Measurements from ENCODE around the gene NKIRAS2.

The NKIRAS2 gene

DNA sequence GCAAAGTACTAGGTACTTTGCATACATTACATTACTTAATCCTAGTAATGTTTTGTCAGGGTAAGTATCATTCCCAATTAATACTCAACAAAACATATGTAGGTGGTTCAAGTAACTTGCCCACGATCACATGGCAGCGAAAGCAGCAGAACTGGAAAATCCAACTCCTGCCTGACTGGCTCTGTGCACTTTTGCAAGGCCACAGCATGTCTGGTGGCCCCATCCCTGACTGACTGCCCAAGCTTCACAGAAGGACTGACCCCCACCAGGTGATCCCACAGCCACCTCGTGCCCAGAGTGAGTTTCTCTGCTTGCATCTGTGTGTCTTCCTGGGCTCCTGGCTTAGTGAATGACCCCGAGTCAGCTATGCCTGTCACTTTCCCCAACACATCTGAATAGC, 41.9 kb upstream of the NKIRAS2 start:
- TF ChIP-seq POLR2A (IDR thresholded peaks at IDR 0.05; ENCODE audit: low read depth, low read length) = no peak
- no peak for TF ChIP-seq TAF1 (IDR thresholded peaks at IDR 0.05; ENCODE audit: borderline replicate concordance, low read depth, low read length)
- TF ChIP-seq POLR2AphosphoS5 (IDR thresholded peaks at IDR 0.05; ENCODE audit: low read depth, low read length) = no peak
- no peak for DNase-seq (ENCODE audit: insufficient read length)
- no peak for FAIRE-seq

DNA sequence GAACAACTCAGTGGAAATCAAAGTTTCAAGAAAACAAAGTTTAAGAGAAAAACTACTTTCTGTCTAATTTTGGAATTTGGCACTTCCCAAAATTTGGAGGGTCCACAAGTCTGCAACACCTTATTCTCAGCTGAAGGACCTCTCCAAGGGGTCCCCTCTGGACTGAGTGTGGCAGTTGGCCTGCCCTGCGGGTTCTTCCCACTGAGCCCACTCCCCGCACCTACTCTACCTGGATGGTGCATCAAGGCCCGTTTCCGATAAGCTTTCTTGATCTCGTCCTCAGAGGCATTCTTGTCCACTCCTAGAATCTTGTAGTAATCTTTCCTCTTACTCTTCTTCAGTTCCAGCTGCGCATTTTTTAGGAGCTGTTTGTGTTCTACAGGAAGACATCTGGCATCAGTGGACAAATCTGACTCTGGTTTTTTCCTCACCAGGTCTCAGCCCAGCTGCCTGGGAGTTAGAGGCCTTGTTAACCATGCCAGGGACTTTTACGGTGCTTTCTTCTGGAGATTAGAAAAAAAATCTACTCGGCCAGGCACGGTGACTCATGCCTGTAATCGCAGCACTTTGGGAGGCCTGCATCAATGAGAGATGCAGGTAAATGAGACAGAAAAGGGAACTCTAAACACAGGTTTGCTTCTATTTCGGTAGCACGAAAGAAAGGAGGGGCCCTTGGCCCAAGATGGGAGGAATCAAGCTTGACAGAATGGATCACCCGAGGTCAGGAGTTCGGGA, 37.7 kb upstream of the NKIRAS2 start:
- DNase-seq (ENCODE audit: insufficient read length) (no peak), FAIRE-seq (no peak)
- TF ChIP-seq POLR2A (IDR thresholded peaks at IDR 0.05; ENCODE audit: low read depth, low read length) (no peak), TAF1 (IDR thresholded peaks at IDR 0.05; ENCODE audit: borderline replicate concordance, low read depth, low read length) (no peak), POLR2AphosphoS5 (IDR thresholded peaks at IDR 0.05; ENCODE audit: low read depth, low read length) (no peak)

GRCh38 chr17:41984454-41984853, 35.4 kb upstream of the NKIRAS2 start:
- no peak for TF ChIP-seq TAF1 (IDR thresholded peaks at IDR 0.05; ENCODE audit: borderline replicate concordance, low read depth, low read length)
- TF ChIP-seq POLR2A (IDR thresholded peaks at IDR 0.05; ENCODE audit: low read depth, low read length) = no peak
- no peak for TF ChIP-seq POLR2AphosphoS5 (IDR thresholded peaks at IDR 0.05; ENCODE audit: low read depth, low read length)
- no peak for FAIRE-seq
- no peak for DNase-seq (ENCODE audit: insufficient read length)

GRCh38 chr17:41985919-41986318, 34.0 kb upstream of the NKIRAS2 start:
- DNase-seq (ENCODE audit: insufficient read length) = no peak
- no peak for FAIRE-seq
- no peak for TF ChIP-seq POLR2AphosphoS5 (IDR thresholded peaks at IDR 0.05; ENCODE audit: low read depth, low read length)
- TF ChIP-seq POLR2A (IDR thresholded peaks at IDR 0.05; ENCODE audit: low read depth, low read length) = no peak
- no peak for TF ChIP-seq TAF1 (IDR thresholded peaks at IDR 0.05; ENCODE audit: borderline replicate concordance, low read depth, low read length)

- TF ChIP-seq POLR2AphosphoS5 (IDR thresholded peaks at IDR 0.05; ENCODE audit: low read depth, low read length) (no peak), TAF1 (IDR thresholded peaks at IDR 0.05; ENCODE audit: borderline replicate concordance, low read depth, low read length) (no peak), POLR2A (IDR thresholded peaks at IDR 0.05; ENCODE audit: low read depth, low read length) (no peak)
- no peak for FAIRE-seq
- DNase-seq (ENCODE audit: insufficient read length) = no peak
Measured at GRCh38 chr17:41986634-41987033, 33.3 kb upstream of the NKIRAS2 start.

GRCh38 chr17:41987642-41988041, 32.2 kb upstream of the NKIRAS2 start:
- FAIRE-seq = no peak
- TF ChIP-seq POLR2AphosphoS5 (IDR thresholded peaks at IDR 0.05; ENCODE audit: low read depth, low read length) = no peak
- TF ChIP-seq POLR2A (IDR thresholded peaks at IDR 0.05; ENCODE audit: low read depth, low read length) = no peak
- TF ChIP-seq TAF1 (IDR thresholded peaks at IDR 0.05; ENCODE audit: borderline replicate concordance, low read depth, low read length) = no peak

GRCh38 chr17:41988418-41988817, 31.5 kb upstream of the NKIRAS2 start:
- TF ChIP-seq TAF1 (IDR thresholded peaks at IDR 0.05; ENCODE audit: borderline replicate concordance, low read depth, low read length) (no peak), POLR2A (IDR thresholded peaks at IDR 0.05; ENCODE audit: low read depth, low read length) (no peak), POLR2AphosphoS5 (IDR thresholded peaks at IDR 0.05; ENCODE audit: low read depth, low read length) (no peak)
- FAIRE-seq (no peak), DNase-seq (ENCODE audit: insufficient read length) (no peak)

More at GRCh38 chr17:41987642-41988041, 32.2 kb upstream of the NKIRAS2 start:
- no peak for DNase-seq (ENCODE audit: insufficient read length)

GRCh38 chr17:41989702-41990419, 30.0 kb upstream of the NKIRAS2 start:
- FAIRE-seq (no peak), DNase-seq (ENCODE audit: insufficient read length) (no peak)
- TF ChIP-seq POLR2A (IDR thresholded peaks at IDR 0.05; ENCODE audit: low read depth, low read length) = no peak
- TF ChIP-seq POLR2AphosphoS5 (IDR thresholded peaks at IDR 0.05; ENCODE audit: low read depth, low read length) = no peak
- TF ChIP-seq TAF1 (IDR thresholded peaks at IDR 0.05; ENCODE audit: borderline replicate concordance, low read depth, low read length) = no peak

GRCh38 chr17:41992576-41992975, 27.3 kb upstream of the NKIRAS2 start:
- TF ChIP-seq POLR2A (IDR thresholded peaks at IDR 0.05; ENCODE audit: low read depth, low read length) = no peak
- no peak for TF ChIP-seq TAF1 (IDR thresholded peaks at IDR 0.05; ENCODE audit: borderline replicate concordance, low read depth, low read length)
- no peak for TF ChIP-seq POLR2AphosphoS5 (IDR thresholded peaks at IDR 0.05; ENCODE audit: low read depth, low read length)
- FAIRE-seq (no peak), DNase-seq (ENCODE audit: insufficient read length) (no peak)

DNA sequence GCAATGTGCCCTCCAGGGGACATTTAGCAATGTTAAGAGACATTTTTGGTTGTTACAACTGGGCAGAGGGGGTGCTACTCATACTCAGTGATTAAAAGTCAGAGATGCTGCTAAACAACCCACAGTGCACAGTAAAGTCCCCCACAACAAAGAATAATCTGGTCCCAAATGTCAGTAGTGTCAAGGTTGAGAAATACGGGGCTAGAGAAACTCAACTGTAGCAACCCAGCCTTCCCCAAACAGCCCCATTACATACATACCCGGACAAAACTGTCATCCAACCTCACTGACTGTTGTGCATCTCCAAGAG, 23.1 kb upstream of the NKIRAS2 start:
- DNase-seq (ENCODE audit: insufficient read length) = no peak
- 0 out of 2 replicates have a peak, but pooled peaks have one; percentile 14 for TF ChIP-seq POLR2AphosphoS5 (IDR thresholded peaks at IDR 0.05; ENCODE audit: low read depth, low read length)
- no peak for TF ChIP-seq POLR2A (IDR thresholded peaks at IDR 0.05; ENCODE audit: low read depth, low read length)
- no peak for TF ChIP-seq TAF1 (IDR thresholded peaks at IDR 0.05; ENCODE audit: borderline replicate concordance, low read depth, low read length)
- no peak for FAIRE-seq

DNA sequence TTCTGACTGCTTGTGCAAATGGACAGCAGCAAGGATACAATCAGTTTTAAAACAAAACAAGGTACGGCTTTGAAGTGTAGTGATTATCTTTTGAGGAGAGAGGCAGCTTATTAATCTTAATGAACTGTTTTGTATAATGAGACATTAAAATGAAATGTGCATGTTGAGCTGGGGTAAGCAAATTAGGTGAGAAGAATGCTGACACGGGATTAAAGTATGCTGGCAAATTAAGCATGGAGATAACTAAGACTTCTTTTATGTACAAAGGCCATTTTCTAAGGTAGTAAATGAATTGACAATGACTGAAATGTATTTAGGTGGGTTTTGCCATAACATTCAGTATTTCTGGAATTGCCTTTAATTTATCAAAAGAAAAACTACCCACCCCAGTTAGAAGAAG, 21.4 kb upstream of the NKIRAS2 start:
- FAIRE-seq (no peak), DNase-seq (ENCODE audit: insufficient read length) (no peak)

More for the DNA sequence above, 21.4 kb upstream of the NKIRAS2 start:
- TF ChIP-seq POLR2A (IDR thresholded peaks at IDR 0.05; ENCODE audit: low read depth, low read length) (no peak), TAF1 (IDR thresholded peaks at IDR 0.05; ENCODE audit: borderline replicate concordance, low read depth, low read length) (no peak), POLR2AphosphoS5 (IDR thresholded peaks at IDR 0.05; ENCODE audit: low read depth, low read length) (no peak)

All from GM12892 (cell line).